HG03159 (cell line): ENCODE measurements around the gene MED19.
A peak's percentile ranks its signal among the peaks of the same experiment; 100 is the strongest.
"Not testable (repeated sequence)": the region's sequence is repeated elsewhere in the genome, so short reads cannot be mapped to it uniquely, and the experiment has no call there.

Source experiments
- ATAC-seq: cut with Tn5 transposase; IDR thresholded peaks from one replicate; pipeline ENCODE4 v1.9.1; 2021; ENCODE audit warnings: mild to moderate bottlenecking, moderate library complexity; ENCODE audit not compliant: unreplicated experiment

MED19 gene

GRCh38 chr11:57705432-57705831 lies 6.6 kb downstream of the MED19 start:
- ATAC-seq: not testable (repeated sequence)

GRCh38 chr11:57704932-57705331 lies 7.1 kb downstream of the MED19 start:
- ATAC-seq: no peak

- no peak for ATAC-seq
Observed at GRCh38 chr11:57703341-57703740, 8.7 kb downstream of the MED19 start.

- ATAC-seq: no peak
Observed at GRCh38 chr11:57700425-57700824, 11.6 kb downstream of the MED19 start.

- no peak for ATAC-seq
Observed at GRCh38 chr11:57699813-57700212, 12.2 kb downstream of the MED19 start.

GRCh38 chr11:57698843-57699365 lies 13.1 kb downstream of the MED19 start:
- no peak for ATAC-seq

GRCh38 chr11:57690474-57690873 lies 21.5 kb downstream of the MED19 start:
- not testable (repeated sequence) for ATAC-seq

- no peak for ATAC-seq
Observed at GRCh38 chr11:57681168-57681567, 30.8 kb downstream of the MED19 start.

- ATAC-seq: peak; percentile 29
Observed at GRCh38 chr11:57680552-57680874, 31.5 kb downstream of the MED19 start.

GRCh38 chr11:57679396-57679795 lies 32.6 kb downstream of the MED19 start:
- ATAC-seq: no peak

- ATAC-seq: no peak
Observed at GRCh38 chr11:57675176-57675941, 36.7 kb downstream of the MED19 start.

- no peak for ATAC-seq
Observed at GRCh38 chr11:57674251-57674650, 37.8 kb downstream of the MED19 start.

- peak; percentile 12 for ATAC-seq
Observed at GRCh38 chr11:57668434-57668782, 43.6 kb downstream of the MED19 start.

- peak; percentile 85 for ATAC-seq
Observed at GRCh38 chr11:57667736-57668433, 44.1 kb downstream of the MED19 start, which contains the start of gene ZDHHC5. TSS of gene ZDHHC5 (plus strand) at chr11:57668114. CDS start at chr11:57673091, 4,977 bp downstream.

- ATAC-seq: peak; percentile 64
Observed at GRCh38 chr11:57667117-57667735, 44.8 kb downstream of the MED19 start.

GRCh38 chr11:57663975-57664374 lies 48.0 kb downstream of the MED19 start:
- no peak for ATAC-seq

GRCh38 chr11:57662893-57663292 lies 49.1 kb downstream of the MED19 start:
- ATAC-seq: no peak

GRCh38 chr11:57659669-57660068 lies 52.3 kb downstream of the MED19 start:
- no peak for ATAC-seq

- ATAC-seq: no peak
Observed at GRCh38 chr11:57658023-57658361, 54.0 kb downstream of the MED19 start.

GRCh38 chr11:57657194-57658022 lies 54.6 kb downstream of the MED19 start, which contains the start of gene CLP1:
TSS of gene CLP1 (plus strand) at chr11:57657762. CDS start at chr11:57659477, 1,715 bp downstream.
- peak; percentile 99 for ATAC-seq

- no peak for ATAC-seq
Observed at GRCh38 chr11:57656885-57657193, 55.2 kb downstream of the MED19 start.
